Adrenal gland (tissue), 5 donors: Measurements from ENCODE around the gene ITGB1BP1.

Experiments
- CTCF ChIP-seq, 6 experiments: fragments of 450-650 bp in 4 of 6; fragments of 200-600 bp in 2 of 6; sonication (generic) in 1 of 6; IDR thresholded peaks; 1 replicate in 5 of 6; 2 replicates in 1 of 6; pipeline versions ENCODE4 v1.5.1 to v1.8.0; 2016 to 2021; ENCODE audit warnings: antibody characterized with exemption in 6 of 6, mild to moderate bottlenecking in 2 of 6, moderate library complexity in 1 of 6
- POLR2A ChIP-seq, 2 donors: fragments of 450-650 bp; IDR thresholded peaks; one replicate each; pipeline ENCODE4 v1.6.1; 2017; ENCODE audit warnings: antibody characterized with exemption in 2 of 2, mild to moderate bottlenecking in 2 of 2, moderate library complexity in 1 of 2
- donor health status: DM: no; HTN: no; CAD: no.

GRCh38 chr2:9445089-9445488, 21.8 kb upstream of the ITGB1BP1 start:
- TF ChIP-seq POLR2A (IDR thresholded peaks at IDR 0.05), result no peak
- TF ChIP-seq CTCF (IDR thresholded peaks at IDR 0.05), result no peak
